Activated T-helper 1 cell treated with anti-CD3 and anti-CD28 coated beads, Interleukin-12 subunit alpha, Interleukin-12 subunit beta, Interleukin-2, Interleukin-4 antibody, amounts not matched to agents 30 ng/mL and 10 ng/mL and 1 ng/mL, durations not matched to agents 14 hours and 24 hours and 36 hours (primary cell): ENCODE measurements around the gene TOR4A. TPM values are rescaled to one million over a fixed set of nuclear protein-coding genes. Genes with fewer than 3 reads are reported as not detected.

Source experiments
- DNase-seq: peaks from one replicate; pipeline ENCODE4 v3.0.0; 2021; ENCODE audit warnings: low spot score
- H3K27ac Mint-ChIP-seq: one replicate; pipeline ENCODE4 v1.8.0; 2021; ENCODE audit warnings: mild to moderate bottlenecking, mixed read lengths
- H3K27me3 Mint-ChIP-seq: one replicate; pipeline ENCODE4 v1.8.0; 2022; ENCODE audit warnings: mild to moderate bottlenecking, moderate library complexity, mixed read lengths; ENCODE audit not compliant: insufficient read depth
- H3K36me3 Mint-ChIP-seq: one replicate; pipeline ENCODE4 v1.8.0; 2021; ENCODE audit warnings: low read depth, mixed read lengths
- H3K4me1 Mint-ChIP-seq: one replicate; pipeline ENCODE4 v1.8.0; 2021; ENCODE audit warnings: low read depth, mixed read lengths
- H3K4me3 Mint-ChIP-seq: one replicate; pipeline ENCODE4 v1.8.0; 2021; ENCODE audit warnings: mild to moderate bottlenecking, moderate library complexity, mixed read lengths
- H3K9me3 Mint-ChIP-seq: one replicate; pipeline ENCODE4 v1.8.0; 2021; ENCODE audit warnings: mixed read lengths
- intact Hi-C: fragments of 100-400 bp; cut with micrococcal nuclease; formaldehyde crosslinking; loops from one replicate; pipeline ENCODE4 v1.15.1; 2024
- total RNA-seq: library from RNA; stranded (reverse); gene quantifications from 2 replicates; pipeline ENCODE4 v1.2.3, GENCODE V29; 2022

The TOR4A gene
- total RNA-seq, 1 donor from 2014 or later: 11.7 TPM

- Mint-ChIP-seq H3K4me1 (no peaks in the 10 kb centered on the region), H3K27ac (no peak overlapping the region), H3K4me3 (no peak overlapping the region), H3K27me3 (peaks cover 2% of the 10 kb centered on the region), H3K9me3 (no peaks in the 10 kb centered on the region), H3K36me3 (no peaks in the 10 kb centered on the region)
- intact Hi-C loops: no loop called here
- DNase-seq: no peak
Measured at GRCh38 chr9:137308057-137308619, 30.6 kb downstream of the TOR4A start.

GRCh38 chr9:137309368-137310188, 32.1 kb downstream of the TOR4A start:
- Mint-ChIP-seq H3K4me1 (no peaks in the 10 kb centered on the region), H3K4me3 (no peak overlapping the region), H3K27ac (no peak overlapping the region), H3K27me3 (no peaks in the 10 kb centered on the region), H3K9me3 (no peaks in the 10 kb centered on the region), H3K36me3 (no peaks in the 10 kb centered on the region)
- intact Hi-C loops: no loop called here
- no peak for DNase-seq

GRCh38 chr9:137310189-137311052, 32.9 kb downstream of the TOR4A start:
- Mint-ChIP-seq H3K36me3 (no peaks in the 10 kb centered on the region), H3K4me1 (no peaks in the 10 kb centered on the region), H3K9me3 (no peaks in the 10 kb centered on the region), H3K27ac (no peak overlapping the region), H3K4me3 (no peak overlapping the region), H3K27me3 (no peaks in the 10 kb centered on the region)
- intact Hi-C loops: no loop called here
- DNase-seq: no peak

GRCh38 chr9:137311171-137311985, 33.9 kb downstream of the TOR4A start:
- H3K36me3 Mint-ChIP-seq: no peaks in the 10 kb centered on the region
- H3K27me3 Mint-ChIP-seq: no peaks in the 10 kb centered on the region
- DNase-seq: no peak
- intact Hi-C loops: no loop called here
- no peaks in the 10 kb centered on the region for H3K9me3 Mint-ChIP-seq
- H3K27ac Mint-ChIP-seq: no peak overlapping the region
- H3K4me1 Mint-ChIP-seq: no peaks in the 10 kb centered on the region
- H3K4me3 Mint-ChIP-seq: no peak overlapping the region

- intact Hi-C loops: no loop called here
- DNase-seq: no peak
- Mint-ChIP-seq H3K36me3 (no peaks in the 10 kb centered on the region), H3K4me3 (no peak overlapping the region), H3K4me1 (no peaks in the 10 kb centered on the region), H3K27me3 (peaks cover 3% of the 10 kb centered on the region), H3K27ac (no peak overlapping the region), H3K9me3 (no peaks in the 10 kb centered on the region)
Measured at GRCh38 chr9:137311986-137312851, 34.7 kb downstream of the TOR4A start.

GRCh38 chr9:137312852-137313325, 35.4 kb downstream of the TOR4A start:
- H3K9me3 Mint-ChIP-seq: no peaks in the 10 kb centered on the region
- no peaks in the 10 kb centered on the region for H3K36me3 Mint-ChIP-seq
- no peak overlapping the region for H3K27ac Mint-ChIP-seq
- H3K27me3 Mint-ChIP-seq: peaks cover 3% of the 10 kb centered on the region
- intact Hi-C loops: no loop called here
- no peak overlapping the region for H3K4me3 Mint-ChIP-seq
- H3K4me1 Mint-ChIP-seq: no peaks in the 10 kb centered on the region
- no peak for DNase-seq

GRCh38 chr9:137313326-137313936, 35.9 kb downstream of the TOR4A start:
- Mint-ChIP-seq H3K4me1 (no peaks in the 10 kb centered on the region), H3K4me3 (no peak overlapping the region), H3K27me3 (peaks cover 3% of the 10 kb centered on the region), H3K36me3 (no peaks in the 10 kb centered on the region), H3K9me3 (no peaks in the 10 kb centered on the region), H3K27ac (no peak overlapping the region)
- intact Hi-C loops: no loop called here
- no peak for DNase-seq

GRCh38 chr9:137313956-137314560, 36.5 kb downstream of the TOR4A start:
- Mint-ChIP-seq H3K4me1 (no peaks in the 10 kb centered on the region), H3K4me3 (no peak overlapping the region), H3K27ac (no peak overlapping the region), H3K9me3 (no peaks in the 10 kb centered on the region), H3K27me3 (peaks cover 3% of the 10 kb centered on the region), H3K36me3 (no peaks in the 10 kb centered on the region)
- no peak for DNase-seq
- intact Hi-C loops: no loop called here

GRCh38 chr9:137314561-137315560, 37.3 kb downstream of the TOR4A start:
- Mint-ChIP-seq H3K9me3 (no peaks in the 10 kb centered on the region), H3K36me3 (no peaks in the 10 kb centered on the region), H3K27ac (no peak overlapping the region), H3K4me3 (no peak overlapping the region), H3K4me1 (no peaks in the 10 kb centered on the region), H3K27me3 (peaks cover 3% of the 10 kb centered on the region)
- intact Hi-C loops: no loop called here
- DNase-seq: no peak

GRCh38 chr9:137315581-137316011, 38.1 kb downstream of the TOR4A start:
- no peaks in the 10 kb centered on the region for H3K36me3 Mint-ChIP-seq
- intact Hi-C loops: no loop called here
- peaks cover 3% of the 10 kb centered on the region for H3K27me3 Mint-ChIP-seq
- H3K4me3 Mint-ChIP-seq: no peak overlapping the region
- no peak for DNase-seq
- no peak overlapping the region for H3K27ac Mint-ChIP-seq
- no peaks in the 10 kb centered on the region for H3K9me3 Mint-ChIP-seq
- H3K4me1 Mint-ChIP-seq: no peaks in the 10 kb centered on the region
